GM18907 (cell line): ENCODE results near the gene S100A8.
"Not testable (repeated sequence)": the region's sequence is repeated elsewhere in the genome, so short reads cannot be mapped to it uniquely, and the experiment has no call there.

Source experiments
- ATAC-seq: cut with Tn5 transposase; IDR thresholded peaks from one replicate; pipeline ENCODE4 v1.9.1; 2021; ENCODE audit warnings: mild to moderate bottlenecking, moderate library complexity; ENCODE audit not compliant: unreplicated experiment

Gene S100A8

GRCh38 chr1:153348511-153349362 is 42.1 kb downstream of the S100A8 start, which contains the start of gene PGLYRP4:
TSS of gene PGLYRP4 (minus strand) at chr1:153348841. CDS start at chr1:153347932, 909 bp downstream.
- no peak for ATAC-seq

GRCh38 chr1:153347856-153348255 is 43.0 kb downstream of the S100A8 start:
- ATAC-seq, result no peak

GRCh38 chr1:153347049-153347448 is 43.8 kb downstream of the S100A8 start:
- not testable (repeated sequence) for ATAC-seq

GRCh38 chr1:153346077-153346723 is 44.7 kb downstream of the S100A8 start:
- no peak for ATAC-seq

- ATAC-seq, result no peak
These were observed 45.4 kb downstream of the S100A8 start for GRCh38 chr1:153345187-153346076.

GRCh38 chr1:153344718-153345025 is 46.2 kb downstream of the S100A8 start:
- no peak for ATAC-seq

GRCh38 chr1:153343811-153344717 is 46.8 kb downstream of the S100A8 start:
- ATAC-seq, result no peak

- ATAC-seq, result no peak
These were observed 47.7 kb downstream of the S100A8 start for GRCh38 chr1:153343040-153343681.

GRCh38 chr1:153342178-153342577 is 48.7 kb downstream of the S100A8 start:
- no peak for ATAC-seq

- no peak for ATAC-seq
These were observed 49.4 kb downstream of the S100A8 start for GRCh38 chr1:153341431-153341934.

GRCh38 chr1:153340356-153340755 is 50.5 kb downstream of the S100A8 start:
- ATAC-seq, result no peak
